Measurements from ENCODE around the gene PIP5K1C. TPM values are rescaled to one million over a fixed set of nuclear protein-coding genes. Genes with fewer than 3 reads are reported as not detected.
"Not testable (repeated sequence)": the region's sequence is repeated elsewhere in the genome, so short reads cannot be mapped to it uniquely, and the experiment has no call there.

Gene PIP5K1C
- total RNA-seq, 1 experiment from 2014 or later = 34.0 TPM

GRCh38 chr19:3586127-3586626, 114.1 kb downstream of the PIP5K1C start:
- Mint-ChIP-seq H3K9me3 (peaks cover 9% of the 10 kb centered on the region), H3K27me3 (ENCODE audit: low read depth) (peaks cover 52% of the 10 kb centered on the region), H3K4me1 (no peaks in the 10 kb centered on the region), H3K36me3 (0 out of 2 replicates have a peak, but pooled peaks cover 2% of the 10 kb centered on the region), H3K27ac (no peak overlapping the region), H3K4me3 (peak overlapping the region; percentile 49)
- POLR2A ChIA-PET = interaction anchor here (1.0 kb wide), 1 partner anchor 9 kb away, joined by 3 read pairs; no protein-coding TSS in a partner anchor
- CTCF ChIA-PET = interaction anchor here (0.5 to 3.8 kb wide), 15 partner anchors 9 to 401 kb away, joined by 3 to 44 read pairs (median 4); partner anchors contain the start of gene HMG20B
- TF ChIP-seq, protein P1, sequence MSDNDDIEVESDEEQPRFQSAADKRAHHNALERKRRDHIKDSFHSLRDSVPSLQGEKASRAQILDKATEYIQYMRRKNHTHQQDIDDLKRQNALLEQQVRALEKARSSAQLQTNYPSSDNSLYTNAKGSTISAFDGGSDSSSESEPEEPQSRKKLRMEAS (CRISPR knock-in tag; IDR thresholded peaks at IDR 0.05) = no peak
- TF ChIP-seq ZNF532 (CRISPR knock-in tag; IDR thresholded peaks at IDR 0.05; ENCODE audit: borderline replicate concordance) (no peak), USF1 (CRISPR knock-in tag; IDR thresholded peaks at IDR 0.05) (no peak), ZNF423 (CRISPR knock-in tag; IDR thresholded peaks at IDR 0.05) (no peak), ZNF396 (CRISPR knock-in tag; IDR thresholded peaks at IDR 0.05; ENCODE audit: borderline replicate concordance) (no peak)
- TF ChIP-seq, protein P2, sequence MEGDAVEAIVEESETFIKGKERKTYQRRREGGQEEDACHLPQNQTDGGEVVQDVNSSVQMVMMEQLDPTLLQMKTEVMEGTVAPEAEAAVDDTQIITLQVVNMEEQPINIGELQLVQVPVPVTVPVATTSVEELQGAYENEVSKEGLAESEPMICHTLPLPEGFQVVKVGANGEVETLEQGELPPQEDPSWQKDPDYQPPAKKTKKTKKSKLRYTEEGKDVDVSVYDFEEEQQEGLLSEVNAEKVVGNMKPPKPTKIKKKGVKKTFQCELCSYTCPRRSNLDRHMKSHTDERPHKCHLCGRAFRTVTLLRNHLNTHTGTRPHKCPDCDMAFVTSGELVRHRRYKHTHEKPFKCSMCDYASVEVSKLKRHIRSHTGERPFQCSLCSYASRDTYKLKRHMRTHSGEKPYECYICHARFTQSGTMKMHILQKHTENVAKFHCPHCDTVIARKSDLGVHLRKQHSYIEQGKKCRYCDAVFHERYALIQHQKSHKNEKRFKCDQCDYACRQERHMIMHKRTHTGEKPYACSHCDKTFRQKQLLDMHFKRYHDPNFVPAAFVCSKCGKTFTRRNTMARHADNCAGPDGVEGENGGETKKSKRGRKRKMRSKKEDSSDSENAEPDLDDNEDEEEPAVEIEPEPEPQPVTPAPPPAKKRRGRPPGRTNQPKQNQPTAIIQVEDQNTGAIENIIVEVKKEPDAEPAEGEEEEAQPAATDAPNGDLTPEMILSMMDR (IDR thresholded peaks at IDR 0.05) = peak; percentile 62; the same call in 1 of the 2 replicates
- TF ChIP-seq, protein P3, sequence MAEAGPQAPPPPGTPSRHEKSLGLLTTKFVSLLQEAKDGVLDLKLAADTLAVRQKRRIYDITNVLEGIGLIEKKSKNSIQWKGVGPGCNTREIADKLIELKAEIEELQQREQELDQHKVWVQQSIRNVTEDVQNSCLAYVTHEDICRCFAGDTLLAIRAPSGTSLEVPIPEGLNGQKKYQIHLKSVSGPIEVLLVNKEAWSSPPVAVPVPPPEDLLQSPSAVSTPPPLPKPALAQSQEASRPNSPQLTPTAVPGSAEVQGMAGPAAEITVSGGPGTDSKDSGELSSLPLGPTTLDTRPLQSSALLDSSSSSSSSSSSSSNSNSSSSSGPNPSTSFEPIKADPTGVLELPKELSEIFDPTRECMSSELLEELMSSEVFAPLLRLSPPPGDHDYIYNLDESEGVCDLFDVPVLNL (CRISPR knock-in tag; IDR thresholded peaks at IDR 0.05; ENCODE audit: borderline replicate concordance, low read depth) = no peak
- DNase-seq (ENCODE audit: low spot score) (peak; percentile 77), ATAC-seq (peak; percentile 76)

DNA sequence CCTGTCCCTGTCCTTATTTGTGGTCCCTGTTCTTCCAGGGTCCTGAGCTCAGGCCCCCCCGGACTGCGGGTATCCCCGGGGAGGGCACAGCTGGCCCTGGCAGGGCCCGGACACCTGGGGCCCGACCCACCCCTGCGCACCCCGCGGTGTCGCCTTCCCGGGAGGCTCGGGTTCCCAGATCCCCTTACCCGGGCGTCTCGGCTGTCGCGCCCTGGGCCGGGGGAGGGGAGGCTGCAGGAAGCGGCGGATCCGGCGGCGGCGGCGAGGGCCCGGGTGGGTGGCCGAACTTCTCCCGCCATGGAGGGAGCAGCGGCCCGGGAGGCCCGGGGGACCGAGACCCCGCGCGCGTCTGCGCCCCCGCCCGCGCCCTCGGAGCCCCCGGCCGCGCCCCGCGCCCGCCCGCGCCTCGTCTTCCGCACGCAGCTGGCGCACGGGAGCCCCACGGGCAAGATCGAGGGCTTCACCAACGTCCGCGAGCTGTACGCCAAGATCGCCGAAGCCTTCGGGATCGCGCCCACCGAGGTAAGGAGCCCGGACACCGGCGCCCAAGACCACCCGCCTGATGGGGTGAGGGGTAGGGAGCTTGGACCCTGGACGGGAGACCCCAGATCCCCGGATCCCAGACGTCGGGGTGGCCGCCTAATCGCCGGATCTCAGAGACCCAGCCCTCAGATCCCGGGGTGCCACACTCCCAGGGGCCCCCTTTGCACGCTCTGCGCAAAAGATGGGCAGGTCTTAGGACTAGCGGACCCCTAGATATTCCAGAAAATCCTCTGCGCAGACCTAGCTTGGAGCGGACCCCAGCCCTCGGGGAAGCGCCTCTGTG, 114.8 kb downstream of the PIP5K1C start, which contains the start of gene GIPC3:
Gene GIPC3, plus strand, starts transcription at position 178 of the 826 bp plus-strand sequence. Its CDS starts 120 bp downstream, at position 298.
- ChIA-PET POLR2A (interaction anchor here (1.0 kb wide), 1 partner anchor 9 kb away, joined by 3 read pairs; no protein-coding TSS in a partner anchor), CTCF (interaction anchor here (0.5 to 3.8 kb wide), 17 partner anchors 8 to 402 kb away, joined by 3 to 44 read pairs (median 4); partner anchors contain the start of gene HMG20B)
- Mint-ChIP-seq H3K27ac (no peak within 1 kb of the TSS), H3K36me3 (0 out of 2 replicates have a peak, but pooled peaks cover 2% of the 10 kb centered on the region), H3K4me1 (no peaks in the 10 kb centered on the region), H3K27me3 (ENCODE audit: low read depth) (peaks cover 55% of the 10 kb centered on the region), H3K9me3 (peaks cover 4% of the 10 kb centered on the region), H3K4me3 (peak within 1 kb of the TSS; percentile 49)
- no peak for TF ChIP-seq PREB (CRISPR knock-in tag; IDR thresholded peaks at IDR 0.05; ENCODE audit: borderline replicate concordance)
- TF ChIP-seq, protein P4, sequence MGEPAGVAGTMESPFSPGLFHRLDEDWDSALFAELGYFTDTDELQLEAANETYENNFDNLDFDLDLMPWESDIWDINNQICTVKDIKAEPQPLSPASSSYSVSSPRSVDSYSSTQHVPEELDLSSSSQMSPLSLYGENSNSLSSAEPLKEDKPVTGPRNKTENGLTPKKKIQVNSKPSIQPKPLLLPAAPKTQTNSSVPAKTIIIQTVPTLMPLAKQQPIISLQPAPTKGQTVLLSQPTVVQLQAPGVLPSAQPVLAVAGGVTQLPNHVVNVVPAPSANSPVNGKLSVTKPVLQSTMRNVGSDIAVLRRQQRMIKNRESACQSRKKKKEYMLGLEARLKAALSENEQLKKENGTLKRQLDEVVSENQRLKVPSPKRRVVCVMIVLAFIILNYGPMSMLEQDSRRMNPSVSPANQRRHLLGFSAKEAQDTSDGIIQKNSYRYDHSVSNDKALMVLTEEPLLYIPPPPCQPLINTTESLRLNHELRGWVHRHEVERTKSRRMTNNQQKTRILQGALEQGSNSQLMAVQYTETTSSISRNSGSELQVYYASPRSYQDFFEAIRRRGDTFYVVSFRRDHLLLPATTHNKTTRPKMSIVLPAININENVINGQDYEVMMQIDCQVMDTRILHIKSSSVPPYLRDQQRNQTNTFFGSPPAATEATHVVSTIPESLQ (CRISPR knock-in tag; IDR thresholded peaks at IDR 0.05) = no peak
- no peak for TF ChIP-seq CBFB (CRISPR knock-in tag; IDR thresholded peaks at IDR 0.05; ENCODE audit: low read depth)
- peak; percentile 70; the same call in 1 of the 2 replicates for TF ChIP-seq ZNF423 (CRISPR knock-in tag; IDR thresholded peaks at IDR 0.05)
- TF ChIP-seq ZSCAN18 (CRISPR knock-in tag; IDR thresholded peaks at IDR 0.05) = no peak
- TF ChIP-seq NFE2L1 (CRISPR knock-in tag; IDR thresholded peaks at IDR 0.05) = no peak
- ATAC-seq (peak; percentile 31), DNase-seq (ENCODE audit: low spot score) (peak; percentile 44)

- H3K9me3 Mint-ChIP-seq; ATAC-seq; DNase-seq (ENCODE audit: low spot score); H3K36me3 Mint-ChIP-seq; H3K4me1 Mint-ChIP-seq; H3K27ac Mint-ChIP-seq: not testable (repeated sequence)
- Mint-ChIP-seq H3K27me3 (ENCODE audit: low read depth) (peaks cover 65% of the 10 kb centered on the region), H3K4me3 (0 out of 2 replicates have a peak overlapping the region, but pooled peaks have one; percentile 14)
- CTCF ChIA-PET = interaction anchor here (1.2 to 3.8 kb wide), 7 partner anchors 7 to 70 kb away, joined by 3 to 44 read pairs (median 5); no protein-coding TSS in a partner anchor
- POLR2A ChIA-PET = interaction anchor here (0.6 kb wide), 1 partner anchor 115 kb away, joined by 3 read pairs; no protein-coding TSS in a partner anchor
Measured at GRCh38 chr19:3584036-3584802, 116.0 kb downstream of the PIP5K1C start.
